Measurements from ENCODE around the gene KLHL29. TPM values are rescaled to one million over a fixed set of nuclear protein-coding genes. Genes with fewer than 3 reads are reported as not detected.

KLHL29 gene
- total RNA-seq, 2 experiments from 2014 or later = 2.5 to 2.7 TPM

DNA sequence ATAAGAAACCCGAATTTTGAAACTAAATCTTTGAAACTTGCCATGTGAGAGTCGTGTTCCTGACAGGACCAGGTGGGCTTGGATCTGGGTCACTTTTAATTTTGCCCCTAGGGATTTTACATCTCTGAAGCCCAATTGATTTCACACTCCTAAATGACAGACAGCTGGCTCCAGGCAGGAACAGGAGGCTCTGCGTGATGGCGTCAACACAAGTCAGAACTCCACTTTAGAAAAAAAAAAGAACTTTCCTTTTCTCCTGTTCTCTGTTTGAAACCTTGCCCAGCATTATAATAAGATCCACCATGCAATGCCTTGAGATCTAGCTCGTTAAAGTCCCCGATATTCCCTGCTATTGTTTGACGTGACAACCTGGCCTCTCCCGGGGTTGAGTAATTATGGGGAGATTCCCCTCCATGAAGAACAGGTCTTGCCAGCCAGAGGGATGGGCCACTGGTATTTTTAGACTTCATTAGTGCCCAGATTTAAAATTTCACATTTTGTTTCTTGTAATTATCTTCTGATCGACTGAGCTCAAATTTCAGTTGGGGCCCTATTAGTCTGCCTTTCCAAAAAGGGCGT is 260.3 kb downstream of the KLHL29 start:
- CTCF ChIA-PET = no interaction called here
- TF ChIP-seq CTCF (IDR thresholded peaks at IDR 0.05) = no peak
- H3K9me3 ChIP-seq (ENCODE audit: control insufficient read depth in 1 of 2, insufficient read depth in 1 of 2, low read length in 2 of 2) = peaks cover 0 to 13% of the 10 kb centered on the region in 2 experiments
- ATAC-seq (ENCODE audit: poor library complexity) (no peak), DNase-seq (no peak)
- POLR2A ChIA-PET = no interaction called here
- no peaks in the 10 kb centered on the region for H3K4me1 ChIP-seq (ENCODE audit: insufficient read depth, low read length)
- Mint-ChIP-seq H3K4me3 (no peak overlapping the region), H3K4me1 (ENCODE audit: low read depth) (no peaks in the 10 kb centered on the region), H3K27me3 (no peaks in the 10 kb centered on the region), H3K27ac (no peak overlapping the region), H3K36me3 (ENCODE audit: low read depth) (peaks cover 8% of the 10 kb centered on the region), H3K9me3 (no peaks in the 10 kb centered on the region)
- intact Hi-C loops (cut with DNase I, micrococcal nuclease) = no loop called here
- no peak overlapping the region for H3K4me3 ChIP-seq (ENCODE audit: low read length)
- H3K27me3 ChIP-seq (ENCODE audit: control insufficient read depth in 1 of 2, insufficient read depth in 2 of 2, low read length in 2 of 2) = no peaks in the 10 kb centered on the region
- H3K36me3 ChIP-seq (ENCODE audit: insufficient read depth, low read length) = no peaks in the 10 kb centered on the region
- H3K27ac ChIP-seq (ENCODE audit: low read depth in 1 of 2, low read length in 2 of 2) = no peak overlapping the region

- Histone ChIP-seq H3K9me3 (ENCODE audit: control insufficient read depth in 1 of 2, insufficient read depth in 1 of 2, low read length in 2 of 2) (peaks cover 0 to 10% of the 10 kb centered on the region in 2 experiments), H3K4me1 (ENCODE audit: insufficient read depth, low read length) (no peaks in the 10 kb centered on the region), H3K27ac (ENCODE audit: low read depth in 1 of 2, low read length in 2 of 2) (no peak overlapping the region), H3K36me3 (ENCODE audit: insufficient read depth, low read length) (no peaks in the 10 kb centered on the region), H3K4me3 (ENCODE audit: low read length) (no peak overlapping the region), H3K27me3 (ENCODE audit: control insufficient read depth in 1 of 2, insufficient read depth in 2 of 2, low read length in 2 of 2) (no peaks in the 10 kb centered on the region)
- Mint-ChIP-seq H3K4me3 (no peak overlapping the region), H3K27me3 (no peaks in the 10 kb centered on the region), H3K9me3 (no peaks in the 10 kb centered on the region), H3K4me1 (ENCODE audit: low read depth) (no peaks in the 10 kb centered on the region), H3K36me3 (ENCODE audit: low read depth) (peaks cover 7% of the 10 kb centered on the region), H3K27ac (no peak overlapping the region)
- ChIA-PET POLR2A (no interaction called here), CTCF (no interaction called here)
- DNase-seq (no peak), ATAC-seq (ENCODE audit: poor library complexity) (no peak)
- no peak for TF ChIP-seq CTCF (IDR thresholded peaks at IDR 0.05)
- intact Hi-C loops (cut with DNase I, micrococcal nuclease) = no loop called here
Observed at GRCh38 chr2:23647563-23647962, 262.6 kb downstream of the KLHL29 start.

DNA sequence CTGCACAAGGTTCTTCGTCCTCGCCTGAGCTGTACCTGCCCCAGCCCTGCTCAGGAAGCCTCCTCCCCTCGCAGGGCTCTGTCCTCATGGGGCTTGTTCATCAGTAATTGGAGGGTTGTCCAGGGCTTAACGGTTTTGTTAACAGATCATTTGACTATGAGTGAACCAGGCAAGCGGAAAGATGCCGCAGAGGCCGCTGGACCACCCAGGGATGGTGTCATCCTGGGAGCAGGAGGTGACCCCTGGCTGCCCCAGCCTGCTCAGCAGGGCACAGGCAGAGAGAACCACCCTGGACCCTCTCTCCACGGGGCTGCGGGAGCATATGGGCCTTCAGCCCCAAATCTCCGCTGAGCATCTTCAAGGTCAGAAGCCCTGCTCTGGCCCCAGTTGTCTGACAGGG is 264.3 kb downstream of the KLHL29 start:
- Histone ChIP-seq H3K27me3 (ENCODE audit: control insufficient read depth in 1 of 2, insufficient read depth in 2 of 2, low read length in 2 of 2) (no peaks in the 10 kb centered on the region), H3K4me3 (ENCODE audit: low read length) (no peak overlapping the region), H3K27ac (ENCODE audit: low read depth in 1 of 2, low read length in 2 of 2) (no peak overlapping the region), H3K9me3 (ENCODE audit: control insufficient read depth in 1 of 2, insufficient read depth in 1 of 2, low read length in 2 of 2) (peaks cover 0 to 3% of the 10 kb centered on the region in 2 experiments), H3K4me1 (ENCODE audit: insufficient read depth, low read length) (no peaks in the 10 kb centered on the region), H3K36me3 (ENCODE audit: insufficient read depth, low read length) (no peaks in the 10 kb centered on the region)
- Mint-ChIP-seq H3K4me3 (no peak overlapping the region), H3K27ac (no peak overlapping the region), H3K4me1 (ENCODE audit: low read depth) (no peaks in the 10 kb centered on the region), H3K36me3 (ENCODE audit: low read depth) (no peaks in the 10 kb centered on the region), H3K9me3 (no peaks in the 10 kb centered on the region), H3K27me3 (no peaks in the 10 kb centered on the region)
- TF ChIP-seq CTCF (IDR thresholded peaks at IDR 0.05) = no peak
- ATAC-seq (ENCODE audit: poor library complexity) (no peak), DNase-seq (no peak)
- intact Hi-C loops (cut with DNase I, micrococcal nuclease) = no loop called here
- ChIA-PET POLR2A (no interaction called here), CTCF (no interaction called here)
